ENCODE data around the gene BMPER.
"Not testable (repeated sequence)": the region's sequence is repeated elsewhere in the genome, so short reads cannot be mapped to it uniquely, and the experiment has no call there.

Gene BMPER

DNA sequence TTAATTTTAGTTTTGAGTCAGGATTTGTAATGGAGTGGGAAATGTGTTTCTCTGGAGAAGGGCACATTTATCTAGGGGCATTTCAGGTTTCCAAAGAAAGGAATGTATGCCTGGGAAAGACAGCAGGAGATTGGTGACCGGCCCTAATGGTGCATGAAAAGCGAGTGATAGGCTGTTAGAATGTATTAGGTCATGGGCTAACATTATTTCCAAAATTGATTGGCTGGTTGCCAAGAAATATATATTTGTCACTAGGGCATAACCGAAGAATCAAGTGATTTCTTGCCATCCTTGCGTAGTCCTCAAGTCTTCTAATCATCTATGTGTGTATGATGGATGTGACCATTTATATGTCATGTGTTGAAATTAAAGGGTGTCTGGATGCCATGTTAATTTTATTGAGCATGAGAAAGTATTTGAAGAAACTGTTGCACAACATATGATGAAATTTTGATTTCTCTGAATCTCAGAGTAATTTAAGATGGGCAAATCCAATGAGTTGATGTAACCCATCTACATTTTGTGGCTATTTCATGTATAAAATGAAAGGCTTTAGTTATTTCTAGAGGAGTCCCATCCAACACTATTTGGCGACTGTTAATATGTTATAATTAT is 248.4 kb downstream of the BMPER start:
- DNase-seq = no peak

DNA sequence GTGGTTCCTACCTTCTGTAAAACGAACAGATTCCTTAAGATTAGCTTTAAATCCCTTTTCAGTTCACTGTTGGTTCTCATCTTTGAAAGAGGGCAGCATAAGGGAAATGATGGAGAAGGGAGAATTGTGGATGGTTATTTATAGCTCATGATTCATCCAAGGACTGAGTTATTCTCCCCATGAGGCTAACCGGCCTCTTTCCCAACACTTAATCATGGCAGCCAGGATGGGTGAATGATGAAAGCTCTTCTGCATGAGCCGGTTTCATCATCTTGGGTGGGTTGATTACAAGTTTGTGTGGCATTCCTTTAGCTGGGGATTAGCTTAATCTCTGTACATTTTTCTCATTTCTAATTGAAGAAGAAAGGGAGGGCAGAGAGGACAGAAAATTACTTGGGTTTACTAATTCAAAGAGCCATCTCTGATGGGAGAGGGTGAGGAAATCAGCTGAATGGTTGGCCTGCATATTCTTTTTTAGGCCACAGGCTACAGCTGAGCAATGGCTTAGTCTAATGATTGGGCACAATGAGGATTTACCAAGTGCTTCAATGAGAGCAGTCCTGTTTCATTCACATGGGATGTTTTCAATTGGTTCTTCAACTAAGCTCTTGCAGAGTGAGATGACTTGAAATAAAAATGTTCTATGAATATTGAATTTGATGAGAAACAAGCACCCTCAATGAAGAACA is 250.0 kb downstream of the BMPER start:
- no peak for DNase-seq

DNA sequence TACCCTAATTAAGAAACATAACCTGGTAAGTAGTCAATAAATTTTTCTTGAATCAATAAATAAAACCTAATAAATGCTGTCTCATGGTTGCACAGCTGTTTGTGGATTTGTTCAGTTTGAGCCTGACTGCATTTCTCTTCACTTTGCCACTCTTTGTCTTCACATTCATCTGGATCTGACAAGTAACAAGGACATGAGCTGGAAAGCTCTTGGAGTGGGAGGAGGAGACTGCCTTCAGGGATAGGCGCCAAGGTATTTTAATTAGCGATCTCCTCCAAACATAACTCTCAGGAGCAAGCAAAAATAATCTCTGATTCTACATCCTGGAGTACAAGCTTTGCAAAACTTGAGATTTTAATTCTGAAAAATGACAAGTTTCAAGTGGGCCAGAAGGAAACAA is 251.0 kb downstream of the BMPER start:
- no peak for DNase-seq

DNA sequence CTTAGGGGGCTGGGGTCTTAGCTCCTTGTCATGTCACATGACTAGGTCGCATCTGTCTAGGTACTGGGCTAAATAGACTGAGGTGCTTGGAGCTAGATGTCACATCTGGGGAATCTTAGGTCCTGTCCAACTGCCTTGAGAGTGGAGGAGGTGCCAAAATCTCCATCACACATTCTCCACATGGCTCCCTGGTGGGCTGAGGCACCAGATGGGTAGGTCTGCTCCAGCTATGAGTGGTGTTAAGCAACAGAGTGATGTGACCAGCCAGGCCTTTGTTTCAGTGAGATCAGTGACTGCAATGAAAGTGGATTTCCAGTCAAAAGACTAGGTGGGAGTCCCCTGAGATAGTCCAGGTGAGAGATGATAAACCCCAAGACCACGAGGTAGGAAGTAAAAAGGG is 251.8 kb downstream of the BMPER start:
- no peak for DNase-seq

DNA sequence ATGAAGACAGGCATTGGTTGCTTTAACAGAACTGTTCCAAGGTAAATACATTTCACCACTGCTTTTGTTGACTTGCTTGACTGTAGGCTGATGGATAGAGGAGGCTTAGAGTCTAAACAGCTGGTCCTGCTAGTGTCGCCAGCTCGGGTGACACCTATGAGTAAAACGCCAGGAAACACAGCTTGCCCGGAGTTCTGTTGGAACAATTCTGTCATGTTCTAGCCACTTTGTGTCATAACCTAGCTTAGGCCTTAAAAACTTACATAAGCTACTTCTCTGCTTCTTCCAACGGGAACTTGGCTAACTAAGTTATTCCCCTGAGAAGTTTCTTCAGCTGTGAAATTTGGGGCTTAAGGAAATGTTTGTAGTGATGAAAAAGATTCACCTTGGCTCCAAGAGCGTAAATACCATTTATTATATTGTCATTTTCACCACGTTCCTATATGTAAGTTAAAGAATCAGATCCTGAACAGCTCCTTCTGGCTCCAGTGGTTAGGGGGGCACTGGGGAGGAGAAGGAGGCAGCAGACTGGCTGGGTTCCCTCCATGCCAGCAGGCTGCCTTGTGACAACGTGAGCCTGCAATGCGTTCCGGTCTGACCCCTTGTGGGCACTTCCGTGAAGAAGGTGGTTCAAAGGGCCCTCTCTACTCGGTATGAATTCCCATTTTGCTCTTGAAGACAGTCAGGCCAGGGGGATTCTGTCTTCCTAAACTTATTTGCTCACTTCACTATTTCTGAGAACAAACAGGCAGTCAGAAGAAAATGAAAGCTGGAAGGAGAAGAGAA is 253.2 kb downstream of the BMPER start:
- no peak for DNase-seq

DNA sequence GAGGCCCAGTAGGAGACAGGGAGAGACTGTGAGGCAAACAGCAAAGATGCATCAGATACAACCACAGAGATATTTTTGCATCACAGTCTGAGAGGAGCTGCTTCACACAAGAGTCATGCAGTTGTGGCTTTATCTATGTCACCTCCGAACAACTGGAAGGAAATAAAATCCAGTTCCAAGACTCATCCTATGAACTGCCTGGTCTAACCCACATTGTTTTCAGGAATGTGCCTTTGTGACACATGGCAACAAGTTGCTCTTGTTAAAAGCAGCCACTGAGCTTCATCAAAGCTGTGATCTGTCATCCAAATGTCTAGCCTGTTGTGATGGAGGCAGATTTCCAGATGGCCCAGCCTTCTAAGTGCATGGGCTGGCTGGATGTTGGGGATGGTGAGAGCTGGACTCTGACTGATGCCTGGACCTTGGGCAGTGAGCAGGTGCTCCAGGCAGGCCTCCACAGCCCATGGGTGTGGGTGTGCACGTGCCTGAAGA is 255.0 kb downstream of the BMPER start:
- DNase-seq = no peak

DNA sequence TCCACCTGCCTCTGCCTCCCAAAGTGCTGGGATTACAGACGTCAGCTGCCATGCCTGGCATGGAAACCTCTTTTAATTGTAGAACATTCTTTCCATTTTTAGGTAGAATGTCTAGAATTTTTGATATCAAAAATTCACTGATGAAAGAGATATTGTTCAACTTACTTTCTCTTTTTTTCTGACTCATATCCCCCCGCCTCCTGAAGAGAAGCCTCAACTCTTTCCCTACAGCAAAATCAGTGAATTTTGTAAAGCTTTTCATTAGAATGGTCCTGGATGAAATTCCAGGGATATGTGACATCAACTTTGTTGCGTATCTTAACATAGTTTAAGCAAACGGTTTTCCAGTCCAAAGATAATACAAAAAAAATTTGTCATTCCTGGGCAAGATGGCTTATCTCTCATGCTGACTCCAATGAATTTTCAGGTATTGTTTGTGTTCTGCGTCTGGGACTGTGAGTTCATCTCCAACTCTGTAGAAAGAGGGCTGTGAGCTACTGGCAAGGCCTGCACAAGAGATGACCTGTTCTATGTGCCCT is 256.8 kb downstream of the BMPER start:
- DNase-seq = no peak

DNA sequence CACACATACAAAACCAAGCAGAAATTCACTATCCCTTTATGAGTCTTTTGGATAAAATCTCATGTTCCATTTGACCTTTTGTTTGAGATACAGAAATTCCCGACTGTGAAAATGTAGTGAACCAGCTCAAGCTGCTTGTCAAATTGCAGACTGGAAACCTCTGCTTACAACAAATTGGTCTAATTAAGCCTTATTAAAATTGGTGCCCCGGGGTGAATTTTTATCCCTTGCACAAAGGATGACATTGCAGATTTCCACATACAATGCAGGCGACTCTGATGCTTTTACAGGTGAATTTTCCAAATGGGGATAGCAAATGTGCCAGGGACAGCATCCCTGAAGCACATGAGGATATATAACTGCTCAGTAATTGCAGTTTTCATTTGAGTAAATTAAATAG is 257.3 kb downstream of the BMPER start:
- DNase-seq = peak; percentile 82

DNA sequence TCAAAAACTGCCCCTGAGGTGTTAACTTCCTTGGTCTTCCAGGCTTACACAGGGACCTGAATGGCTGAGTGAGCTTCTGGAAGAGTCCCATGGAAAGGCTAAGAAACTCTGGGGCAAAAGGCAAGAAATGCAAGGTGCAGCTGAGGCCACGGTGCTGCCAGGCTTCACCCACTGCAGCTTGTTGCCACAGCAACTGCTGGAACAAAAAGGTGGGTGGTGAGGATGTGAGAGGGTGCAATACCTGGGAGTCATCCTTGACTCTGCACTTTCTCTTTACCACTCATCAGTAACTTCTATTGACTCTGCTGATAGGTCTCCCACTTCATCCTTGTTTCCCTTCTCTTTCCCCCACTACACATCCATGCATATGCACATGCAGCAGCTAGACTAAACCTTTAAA is 258.6 kb downstream of the BMPER start:
- no peak for DNase-seq

DNA sequence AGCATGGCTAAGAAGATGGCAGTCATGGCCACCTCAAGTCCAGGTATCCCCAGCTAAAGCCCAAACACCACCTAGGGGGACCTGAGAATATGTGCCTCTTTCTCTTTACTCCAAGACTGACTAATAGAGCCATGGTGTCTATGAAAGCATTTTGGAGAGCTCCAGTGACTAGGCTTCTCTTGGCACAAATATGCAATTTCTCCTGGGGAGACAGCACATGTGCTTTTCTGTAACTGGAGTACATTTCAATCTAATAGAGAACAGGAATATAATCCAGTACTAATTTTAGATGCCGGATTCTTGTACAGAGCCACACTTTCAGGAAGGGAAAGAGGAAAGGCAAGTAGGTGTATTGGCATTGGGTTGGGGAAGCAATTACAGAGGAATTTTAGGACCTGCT is 260.1 kb downstream of the BMPER start:
- DNase-seq = no peak

DNA sequence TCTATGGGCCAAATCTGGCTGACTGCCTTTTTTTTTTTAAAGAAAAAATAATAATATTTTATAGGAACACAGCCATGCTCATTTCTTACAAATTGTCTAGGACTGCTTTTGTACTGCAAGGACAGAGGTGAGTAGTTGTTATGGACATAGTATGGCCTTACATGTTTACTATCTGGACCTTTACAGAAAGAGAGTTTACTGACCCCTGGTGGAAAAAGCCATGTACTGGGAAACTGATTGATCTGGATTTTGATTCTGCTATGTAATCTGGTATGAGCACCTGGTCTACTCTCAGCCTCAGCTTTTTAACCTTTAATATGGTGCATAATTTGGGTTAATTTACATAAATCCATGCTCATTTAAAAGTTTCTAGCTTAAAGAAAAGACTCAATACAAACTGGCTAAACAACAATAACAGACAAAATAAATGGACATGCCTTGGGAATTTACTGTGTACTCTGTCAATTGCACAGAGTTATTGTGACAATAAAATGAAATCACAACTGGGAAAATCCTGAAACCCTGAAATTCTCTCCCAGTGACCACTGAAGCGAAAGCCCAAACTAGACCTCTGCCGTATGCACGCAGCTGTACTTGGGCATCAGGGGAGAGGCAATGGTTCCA is 260.7 kb downstream of the BMPER start:
- DNase-seq = no peak

DNA sequence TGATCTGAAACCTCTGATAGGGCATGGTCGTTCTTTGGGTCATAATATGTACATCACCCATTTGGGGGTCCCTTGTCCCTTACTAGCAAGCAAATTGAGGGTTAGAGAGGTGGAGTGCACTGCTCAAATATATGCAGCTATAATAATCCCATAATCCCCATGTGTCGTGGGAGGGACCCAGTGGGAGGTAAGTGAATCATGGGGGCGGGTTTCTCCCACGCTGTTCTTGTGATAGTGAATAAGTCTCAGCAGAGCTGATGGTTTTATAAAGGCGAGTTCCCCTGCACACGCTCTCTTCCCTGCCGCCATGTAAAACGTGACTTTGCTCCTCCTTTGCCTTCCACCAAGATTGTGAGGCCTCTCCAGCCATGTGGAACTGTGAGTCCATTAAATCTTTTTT is 262.7 kb downstream of the BMPER start:
- no peak for DNase-seq

DNA sequence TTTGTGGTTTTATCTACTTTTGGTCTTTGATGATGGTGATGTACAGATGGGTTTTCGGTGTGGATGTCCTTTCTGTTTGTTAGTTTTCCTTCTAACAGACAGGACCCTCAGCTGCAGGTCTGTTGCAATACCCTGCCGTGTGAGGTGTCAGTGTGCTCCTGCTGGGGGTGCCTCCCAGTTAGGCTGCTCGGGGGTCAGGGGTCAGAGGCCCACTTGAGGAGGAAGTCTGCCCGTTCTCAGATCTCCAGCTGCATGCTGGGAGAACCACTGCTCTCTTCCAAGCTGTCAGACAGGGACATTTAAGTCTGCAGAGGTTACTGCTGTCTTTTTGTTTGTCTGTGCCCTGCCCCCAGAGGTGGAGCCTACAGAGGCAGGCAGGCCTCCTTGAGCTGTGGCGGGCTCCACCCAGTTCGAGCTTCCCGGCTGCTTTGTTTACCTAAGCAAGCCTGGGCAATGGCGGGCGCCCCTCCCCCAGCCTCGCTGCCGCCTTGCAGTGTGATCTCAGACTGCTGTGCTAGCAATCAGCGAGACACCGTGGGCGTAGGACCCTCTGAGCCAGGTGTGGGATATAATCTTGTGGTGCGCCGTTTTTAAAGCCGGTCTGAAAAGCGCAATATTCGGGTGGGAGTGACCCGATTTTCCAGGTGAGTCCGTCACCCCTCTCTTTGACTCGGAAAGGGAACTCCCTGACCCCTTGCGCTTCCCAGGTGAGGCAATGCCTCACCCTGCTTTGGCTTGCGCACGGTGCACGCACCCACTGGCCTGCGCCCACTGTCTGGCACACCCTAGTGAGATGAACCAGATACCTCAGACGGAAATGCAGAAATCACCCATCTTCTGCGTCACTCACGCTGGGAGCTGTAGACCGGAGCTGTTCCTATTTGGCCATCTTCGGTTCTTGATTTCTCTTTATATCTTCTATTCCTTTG is 269.6 kb downstream of the BMPER start:
- DNase-seq = not testable (repeated sequence)

DNA sequence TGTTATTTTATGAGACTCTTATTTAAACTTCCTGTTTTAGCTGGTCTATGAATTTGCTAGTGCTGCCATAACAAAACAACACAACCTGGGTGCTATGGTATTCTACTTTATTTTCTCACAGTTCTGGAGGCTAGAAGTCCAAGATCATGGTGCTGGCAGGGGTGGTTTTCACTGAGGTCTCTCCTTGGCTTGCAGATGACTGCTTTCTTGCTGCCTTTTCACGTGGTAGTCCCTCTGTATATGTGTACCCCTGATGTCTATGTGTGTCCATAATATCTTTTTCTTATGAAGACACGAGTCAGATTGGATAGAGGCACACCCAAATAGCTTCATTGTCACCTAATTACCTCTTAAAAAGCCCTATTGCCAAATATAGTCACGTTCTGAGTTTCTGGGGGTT is 270.5 kb downstream of the BMPER start:
- DNase-seq = no peak

DNA sequence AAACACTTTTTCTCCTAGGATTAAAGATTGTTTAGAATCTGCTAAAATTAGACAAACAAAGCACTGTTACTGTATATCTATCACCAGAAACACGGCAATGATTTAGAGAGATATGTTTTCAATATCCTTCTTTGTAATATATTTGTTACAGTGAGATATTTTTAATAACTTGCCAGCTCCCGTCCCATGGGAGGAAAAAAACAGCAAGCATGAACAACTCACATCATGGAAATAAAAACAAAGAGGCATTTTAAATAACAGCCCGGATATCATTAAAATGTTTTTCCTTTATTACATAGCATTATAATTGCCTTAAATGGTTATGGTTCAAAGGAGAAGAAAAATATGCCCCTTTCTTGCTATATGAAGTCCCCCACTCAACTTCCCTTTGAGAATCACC is 272.1 kb downstream of the BMPER start:
- no peak for DNase-seq

DNA sequence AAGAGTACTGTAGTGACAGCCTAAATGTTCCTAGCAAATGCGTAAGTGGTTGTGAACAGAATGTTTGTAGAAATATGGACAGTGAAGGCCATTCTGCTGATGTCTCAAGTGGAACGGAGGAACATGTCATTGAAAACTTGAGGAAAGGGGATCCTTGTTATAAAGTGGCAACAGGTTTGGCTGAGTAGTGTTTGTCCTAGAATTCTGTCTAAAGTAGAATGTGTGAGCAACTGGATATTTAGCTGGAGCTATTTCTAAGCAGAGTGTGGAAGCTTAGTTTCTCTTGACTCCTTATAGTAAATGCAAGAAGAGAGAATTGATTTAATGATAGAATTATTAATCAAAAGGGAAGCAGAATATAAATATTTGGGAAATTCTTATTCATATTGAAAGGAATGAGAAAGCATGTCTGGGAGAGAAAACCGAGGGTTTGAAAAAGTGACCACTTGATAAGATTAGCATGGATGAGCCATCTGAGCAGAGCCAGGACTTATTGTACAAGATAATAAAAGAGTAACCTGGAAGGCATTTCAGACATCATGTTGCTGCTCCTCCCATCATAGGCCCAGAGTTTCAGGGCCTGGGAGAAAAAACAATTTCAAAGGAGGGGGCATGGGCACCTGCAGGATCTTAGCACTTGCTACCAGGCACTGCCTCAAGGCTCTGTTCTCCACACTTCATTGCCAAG is 276.1 kb downstream of the BMPER start:
- DNase-seq = no peak

DNA sequence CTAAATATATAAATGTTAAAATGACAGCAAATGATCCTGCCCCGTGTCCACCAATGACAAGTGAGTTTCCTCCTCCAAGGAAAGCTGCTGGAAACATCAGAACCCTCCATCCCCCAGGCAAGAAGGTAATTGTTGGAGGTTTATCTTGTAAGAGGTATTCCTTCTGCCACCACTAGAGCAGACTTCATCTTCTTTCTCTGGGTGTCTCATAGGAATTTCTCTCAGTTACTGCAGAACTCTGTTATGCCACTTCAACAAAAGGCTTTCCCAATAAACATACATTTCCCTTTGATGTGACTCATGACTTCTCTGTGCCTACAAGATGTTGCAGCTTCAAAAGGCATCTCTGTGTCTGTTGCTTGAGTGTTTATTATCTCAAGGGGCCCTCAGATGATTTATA is 279.1 kb downstream of the BMPER start:
- DNase-seq = no peak

DNA sequence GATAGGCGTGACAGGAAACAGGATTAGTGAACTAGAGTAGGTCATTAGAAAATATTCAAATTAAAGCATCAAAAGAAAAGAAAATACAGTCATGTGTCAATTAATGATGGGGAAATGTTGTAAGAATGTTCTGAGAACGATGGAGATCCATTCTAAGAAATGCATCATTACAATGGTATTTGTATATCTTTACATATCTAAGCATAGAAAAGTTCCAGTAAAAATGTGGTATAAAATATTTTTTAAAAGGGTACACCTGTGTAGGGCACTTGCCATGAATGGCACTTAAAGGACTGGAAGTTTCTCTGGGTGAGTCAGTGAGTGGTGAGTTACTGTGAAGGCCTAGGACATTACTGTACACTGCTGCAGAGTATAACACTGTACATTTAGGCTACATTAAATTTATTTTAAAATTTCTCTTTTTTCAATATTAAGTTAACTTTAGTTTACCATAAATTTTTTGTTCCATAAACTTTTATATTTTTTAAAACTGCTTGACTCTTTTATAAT is 282.5 kb downstream of the BMPER start:
- DNase-seq = no peak

DNA sequence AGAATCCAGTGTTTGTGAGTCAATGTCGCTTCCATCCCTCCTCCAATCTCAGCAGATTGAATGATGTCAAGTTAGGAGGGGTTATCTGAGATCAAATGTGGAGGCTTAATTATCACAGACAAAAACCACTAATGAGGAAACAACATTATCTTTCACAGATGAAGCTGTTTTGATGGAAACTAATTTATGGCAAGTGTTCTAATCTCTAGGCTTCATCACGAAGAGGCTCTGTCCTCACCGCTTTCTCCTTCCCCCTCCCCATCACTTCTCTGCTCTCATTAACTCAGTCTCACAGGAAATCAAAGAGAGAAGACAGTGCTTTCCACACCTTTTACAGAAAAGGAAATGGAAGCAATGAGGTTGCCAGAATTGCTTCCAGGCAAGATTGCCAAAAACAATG is 283.7 kb downstream of the BMPER start:
- DNase-seq = no peak

DNA sequence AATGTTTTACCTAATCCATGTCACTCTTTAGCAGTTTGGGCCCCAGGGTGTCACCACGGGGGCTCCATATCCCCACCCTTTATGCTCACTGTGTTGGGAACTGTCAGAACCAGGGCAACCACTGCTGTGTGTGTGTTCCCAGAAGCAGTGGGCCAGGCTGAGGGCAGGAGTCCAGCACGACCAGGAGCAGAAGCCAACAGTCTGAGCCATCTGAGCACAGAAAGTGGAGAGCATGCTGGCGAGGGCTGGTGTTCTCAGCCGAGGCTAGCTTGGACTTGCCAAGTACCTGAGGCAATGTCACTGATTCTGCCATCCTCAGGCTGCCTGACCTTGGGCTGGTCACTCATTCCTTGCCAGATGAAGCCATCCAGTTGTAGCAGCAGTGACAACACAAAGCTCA is 285.0 kb downstream of the BMPER start:
- no peak for DNase-seq

DNA sequence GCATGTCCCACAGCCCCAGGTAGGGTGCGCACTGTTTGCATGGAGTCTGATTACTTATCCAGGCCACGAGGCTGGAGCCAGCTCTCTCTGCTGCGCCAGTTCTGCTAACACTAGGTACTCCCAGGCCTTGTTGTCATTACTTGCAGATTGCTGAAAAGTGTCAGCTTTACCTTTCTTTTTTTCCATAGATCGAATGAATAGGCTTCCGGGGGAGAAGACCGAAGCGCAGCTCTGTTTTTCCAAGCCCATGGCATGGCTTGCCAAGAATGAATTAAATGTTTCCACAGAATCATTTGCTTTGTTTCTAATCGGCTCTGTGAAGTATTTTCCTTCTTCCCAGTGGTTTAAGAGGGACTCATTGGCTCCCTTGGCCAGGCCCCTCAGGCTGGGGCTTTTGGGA is 285.8 kb downstream of the BMPER start:
- no peak for DNase-seq
